Endothelial cell of umbilical vein (primary cell): Measurements from ENCODE around the gene CLSTN1. TPM values are rescaled to one million over a fixed set of nuclear protein-coding genes. Genes with fewer than 3 reads are reported as not detected.

Experiments used
- BruUV-seq: library from RNA; stranded (reverse); fragments of 400-500 nt; replicated peaks from 2 replicates; lab custom pipeline; 2021; lab: Mats Ljungman, UMichigan
- CTCF ChIA-PET: fragments of 300-600, 350-600 bp; sonication (Branson Sonifier 250); formaldehyde crosslinking; loops from one replicate; lab custom pipeline; 2021; ENCODE audit warnings: antibody characterized with exemption, inconsistent platforms; lab: Charles Lee
- POLR2A ChIA-PET: fragments of 300-600, 350-600 bp; sonication (Branson Sonifier 250); formaldehyde crosslinking; loops from one replicate; lab custom pipeline; 2021; ENCODE audit warnings: antibody characterized with exemption, inconsistent platforms; lab: Charles Lee
- DNase-seq: peaks from one replicate; pipeline ENCODE4 v3.0.0-alpha.2; 2011; ENCODE audit warnings: low read depth, low spot score
- FAIRE-seq: peaks from 2 replicates; lab custom pipeline; 2011; peaks lifted over from hg19 to GRCh38; lab: Jason Lieb, UNC
- H2AFZ ChIP-seq: 2 replicates; pipeline ENCODE4 v1.6.0; 2012; ENCODE audit warnings: low read depth, low read length, control low read depth, inconsistent platforms
- H3K27ac ChIP-seq: 2 replicates; pipeline ENCODE4 v1.5.1; 2011; ENCODE audit warnings: low read depth, mild to moderate bottlenecking, control low read depth, low read length, moderate library complexity; ENCODE audit not compliant: insufficient read depth
- H3K27me3 ChIP-seq, 2 experiments: 2 replicates each; pipeline versions ENCODE4 v1.6.0 to v1.6.1; 2011; ENCODE audit warnings: low read length in 2 of 2, mixed read lengths in 1 of 2; ENCODE audit not compliant: control insufficient read depth in 2 of 2, insufficient read depth in 2 of 2
- H3K36me3 ChIP-seq, 2 experiments: 2 replicates in 1 of 2; 3 replicates in 1 of 2; pipeline ENCODE4 v1.5.1; 2011; ENCODE audit warnings: low read length in 2 of 2, mild to moderate bottlenecking in 1 of 2, moderate library complexity in 1 of 2; ENCODE audit not compliant: control insufficient read depth in 2 of 2, insufficient read depth in 2 of 2; ENCODE audit errors: extremely low read depth in 1 of 2
- H3K4me1 ChIP-seq: 3 replicates; pipeline ENCODE4 v1.5.1; 2011; ENCODE audit warnings: mild to moderate bottlenecking, low read length; ENCODE audit not compliant: control insufficient read depth, insufficient read depth; ENCODE audit errors: extremely low read depth
- H3K4me2 ChIP-seq: 2 replicates; pipeline ENCODE4 v1.6.1; 2011; ENCODE audit warnings: low read length, control low read depth, mixed read lengths; ENCODE audit not compliant: insufficient read depth
- H3K4me3 ChIP-seq, 3 experiments: fragments of 200-600 bp in 1 of 3; sonication (generic), shearing (Covaris generic) in 1 of 3; replicated peaks in 1 of 3; 2 replicates each; pipeline ENCODE4 v1.5.1; 2011 to 2016; ENCODE audit warnings: control low read depth in 3 of 3, low read length in 3 of 3, mild to moderate bottlenecking in 2 of 3, inconsistent platforms in 1 of 3, low read depth in 1 of 3, moderate library complexity in 1 of 3; ENCODE audit not compliant: insufficient read depth in 1 of 3
- H3K79me2 ChIP-seq: 2 replicates; pipeline ENCODE4 v1.6.0; 2012; ENCODE audit warnings: low read length, inconsistent platforms; ENCODE audit not compliant: control insufficient read depth, insufficient read depth
- H3K9ac ChIP-seq: replicated peaks from 2 replicates; pipeline ENCODE3; 2011; ENCODE audit warnings: low read length, control low read depth; ENCODE audit not compliant: insufficient read depth; ENCODE audit errors: extremely low read depth
- H3K9me1 ChIP-seq: replicated peaks from 3 replicates; pipeline ENCODE4 v1.6.0; 2011; ENCODE audit warnings: mild to moderate bottlenecking, low read length; ENCODE audit not compliant: control insufficient read depth, insufficient read depth; ENCODE audit errors: extremely low read depth
- H3K9me3 ChIP-seq: replicated peaks from 2 replicates; pipeline ENCODE4 v1.5.1; 2012; ENCODE audit warnings: low read length, inconsistent platforms; ENCODE audit not compliant: control insufficient read depth, insufficient read depth
- H4K20me1 ChIP-seq: replicated peaks from 2 replicates; pipeline ENCODE3; 2011; ENCODE audit warnings: mild to moderate bottlenecking, low read length; ENCODE audit not compliant: control insufficient read depth, insufficient read depth; ENCODE audit errors: extremely low read depth
- EZH2 ChIP-seq: IDR thresholded peaks from 2 replicates; pipeline ENCODE4 v1.6.1; 2012; ENCODE audit warnings: borderline replicate concordance, low read depth, mild to moderate bottlenecking, moderate library complexity, low read length, inconsistent platforms; ENCODE audit not compliant: severe bottlenecking
- FOS ChIP-seq: IDR thresholded peaks from 2 replicates; pipeline ENCODE4 v1.6.1; 2011; ENCODE audit warnings: mild to moderate bottlenecking, low read length, moderate library complexity, borderline replicate concordance; ENCODE audit not compliant: insufficient read depth
- GATA2 ChIP-seq: IDR thresholded peaks from 2 replicates; pipeline ENCODE4 v1.7.0; 2011; ENCODE audit warnings: low read depth, mild to moderate bottlenecking, moderate library complexity, mixed read lengths, low read length; ENCODE audit not compliant: insufficient read length, insufficient read depth
- JUN ChIP-seq: IDR thresholded peaks from 2 replicates; pipeline ENCODE4 v1.6.1; 2011; ENCODE audit warnings: borderline replicate concordance, low read depth; ENCODE audit not compliant: insufficient read length, insufficient read depth
- MYC ChIP-seq: IDR thresholded peaks from one replicate; pipeline ENCODE4 v1.6.1; 2011; ENCODE audit warnings: mild to moderate bottlenecking, low read depth, low read length
- POLR2A ChIP-seq: IDR thresholded peaks from 2 replicates; pipeline ENCODE4 v1.6.1; 2012; ENCODE audit warnings: low read depth, mild to moderate bottlenecking, control low read depth, low read length
- POLR2AphosphoS5 ChIP-seq: IDR thresholded peaks from 2 replicates; pipeline ENCODE4 v1.6.1; 2012; ENCODE audit warnings: low read depth, mild to moderate bottlenecking, control low read depth, low read length, moderate library complexity; ENCODE audit not compliant: insufficient read depth
- dilution Hi-C: fragments of 300-500 bp; cut with MboI; formaldehyde crosslinking; loops from one replicate; pipeline ENCODE4 v1.15.0; 2019; ENCODE audit warnings: low sequenced_read_pairs; ENCODE audit not compliant: extremely low pct_ligation_motif_present
- intact Hi-C: fragments of 100-400 bp; cut with micrococcal nuclease; formaldehyde crosslinking; loops from one replicate; pipeline ENCODE4 v1.10.0; 2022
- polyA plus RNA-seq, 4 experiments: library from polyadenylated mRNA; depleted of rRNA in 3 of 4; stranded (reverse) in 3 of 4; unstranded in 1 of 4; fragments of >200 nt; gene quantifications; 2 replicates each; pipeline versions ENCODE4 v1.2.1 to v1.2.3, GENCODE V29; 2011 to 2012; ENCODE audit warnings: missing spikeins in 1 of 4
- total RNA-seq: library from RNA; stranded (reverse); gene quantifications from 2 replicates; pipeline ENCODE4 v1.2.3, GENCODE V29; 2021
- TF ChIP-seq, protein P1 (sequence below), 2 donors: IDR thresholded peaks; 1 replicate in 1 of 2; 2 replicates in 1 of 2; pipeline ENCODE4 v1.5.1; 2011; ENCODE audit warnings: low read length in 2 of 2, mild to moderate bottlenecking in 2 of 2, moderate library complexity in 2 of 2, control low read depth in 1 of 2, inconsistent platforms in 1 of 2, low read depth in 1 of 2; ENCODE audit not compliant: insufficient read depth in 1 of 2; ENCODE audit errors: extremely low read depth in 1 of 2
- TF ChIP-seq, protein P2 (sequence below): IDR thresholded peaks from 2 replicates; pipeline ENCODE4 v1.6.1; 2011; ENCODE audit not compliant: insufficient read depth, insufficient read length

The CLSTN1 gene
- total and polyA plus RNA-seq, 2 donors (not counting 3 experiments of a cell fraction or from before 2014, with no cell fraction given): 49.1 to 130 TPM

DNA sequence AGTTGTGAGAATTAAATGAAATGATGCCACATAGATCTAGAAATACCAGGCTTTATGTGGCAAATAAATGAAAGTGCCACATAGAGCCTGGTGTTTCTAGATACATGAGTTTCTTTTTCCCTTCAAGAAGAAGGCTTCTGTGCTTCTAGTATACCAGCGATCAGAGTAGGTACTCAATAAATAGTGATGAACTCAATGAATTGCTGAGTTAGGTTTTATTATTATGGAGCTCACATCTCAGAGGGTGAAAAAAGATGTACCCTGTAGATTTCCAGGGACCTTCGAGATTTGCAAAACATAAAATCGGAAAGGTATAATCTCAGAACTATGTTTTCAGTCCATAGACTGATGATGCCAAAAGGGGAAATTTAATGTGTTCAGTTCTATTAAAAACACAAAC is 2.3 kb upstream of the CLSTN1 start:
- DNase-seq: no peak
- Histone ChIP-seq H3K9ac (no peak overlapping the region), H3K79me2 (peaks cover 19% of the 10 kb centered on the region), H3K9me3 (no peaks in the 10 kb centered on the region), H3K9me1 (no peaks in the 10 kb centered on the region), H3K4me3 (no peak overlapping the region), H3K4me1 (peaks cover 18% of the 10 kb centered on the region), H3K36me3 (no peaks in the 10 kb centered on the region), H3K4me2 (no peak overlapping the region), H3K27ac (no peak overlapping the region), H2AFZ (no peak overlapping the region), H4K20me1 (no peaks in the 10 kb centered on the region), H3K27me3 (peaks cover 0 to 2% of the 10 kb centered on the region in 2 experiments)
- ChIA-PET CTCF (interaction anchor here (1.2 to 1.9 kb wide), 3 partner anchors 13 to 42 kb away, joined by 4 to 7 read pairs (median 4); no protein-coding TSS in a partner anchor), POLR2A (no interaction called here)
- FAIRE-seq: no peak
- TF ChIP-seq EZH2 (no peak), MYC (no peak), JUN (no peak), GATA2 (no peak), FOS (no peak), POLR2A (no peak), POLR2AphosphoS5 (no peak)
- TF ChIP-seq, protein P1, sequence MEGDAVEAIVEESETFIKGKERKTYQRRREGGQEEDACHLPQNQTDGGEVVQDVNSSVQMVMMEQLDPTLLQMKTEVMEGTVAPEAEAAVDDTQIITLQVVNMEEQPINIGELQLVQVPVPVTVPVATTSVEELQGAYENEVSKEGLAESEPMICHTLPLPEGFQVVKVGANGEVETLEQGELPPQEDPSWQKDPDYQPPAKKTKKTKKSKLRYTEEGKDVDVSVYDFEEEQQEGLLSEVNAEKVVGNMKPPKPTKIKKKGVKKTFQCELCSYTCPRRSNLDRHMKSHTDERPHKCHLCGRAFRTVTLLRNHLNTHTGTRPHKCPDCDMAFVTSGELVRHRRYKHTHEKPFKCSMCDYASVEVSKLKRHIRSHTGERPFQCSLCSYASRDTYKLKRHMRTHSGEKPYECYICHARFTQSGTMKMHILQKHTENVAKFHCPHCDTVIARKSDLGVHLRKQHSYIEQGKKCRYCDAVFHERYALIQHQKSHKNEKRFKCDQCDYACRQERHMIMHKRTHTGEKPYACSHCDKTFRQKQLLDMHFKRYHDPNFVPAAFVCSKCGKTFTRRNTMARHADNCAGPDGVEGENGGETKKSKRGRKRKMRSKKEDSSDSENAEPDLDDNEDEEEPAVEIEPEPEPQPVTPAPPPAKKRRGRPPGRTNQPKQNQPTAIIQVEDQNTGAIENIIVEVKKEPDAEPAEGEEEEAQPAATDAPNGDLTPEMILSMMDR (IDR thresholded peaks at IDR 0.05; ENCODE audit: extremely low read depth in 1 of 2, insufficient read depth in 1 of 2, low read depth in 1 of 2, low read length in 2 of 2): no peak
- TF ChIP-seq, protein P2, sequence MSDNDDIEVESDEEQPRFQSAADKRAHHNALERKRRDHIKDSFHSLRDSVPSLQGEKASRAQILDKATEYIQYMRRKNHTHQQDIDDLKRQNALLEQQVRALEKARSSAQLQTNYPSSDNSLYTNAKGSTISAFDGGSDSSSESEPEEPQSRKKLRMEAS: no peak
- dilution Hi-C loops (no loop called here), intact Hi-C loops (no loop called here)
- BruUV-seq: no TSS peak
